ENCODE data around the gene FXYD4.

FXYD4 gene

GRCh38 chr10:43408710-43409384 lies 37.4 kb downstream of the FXYD4 start, which contains the start of gene HNRNPF:
Gene HNRNPF (minus strand): TSS chr10:43409186. CDS start chr10:43387884, 21,302 bp downstream.
- H3K27me3 ChIP-seq (ENCODE audit: insufficient read depth, poor library complexity, severe bottlenecking), result no peaks in the 10 kb centered on the region
- peak; percentile 95 to 96 for DNase-seq (ENCODE audit: low read depth in 1 of 2, low spot score in 1 of 2)
- H3K4me3 ChIP-seq (replicated peaks; ENCODE audit: insufficient read depth, low read length), result peak within 1 kb of the TSS; percentile 71
- TF ChIP-seq, protein P1, sequence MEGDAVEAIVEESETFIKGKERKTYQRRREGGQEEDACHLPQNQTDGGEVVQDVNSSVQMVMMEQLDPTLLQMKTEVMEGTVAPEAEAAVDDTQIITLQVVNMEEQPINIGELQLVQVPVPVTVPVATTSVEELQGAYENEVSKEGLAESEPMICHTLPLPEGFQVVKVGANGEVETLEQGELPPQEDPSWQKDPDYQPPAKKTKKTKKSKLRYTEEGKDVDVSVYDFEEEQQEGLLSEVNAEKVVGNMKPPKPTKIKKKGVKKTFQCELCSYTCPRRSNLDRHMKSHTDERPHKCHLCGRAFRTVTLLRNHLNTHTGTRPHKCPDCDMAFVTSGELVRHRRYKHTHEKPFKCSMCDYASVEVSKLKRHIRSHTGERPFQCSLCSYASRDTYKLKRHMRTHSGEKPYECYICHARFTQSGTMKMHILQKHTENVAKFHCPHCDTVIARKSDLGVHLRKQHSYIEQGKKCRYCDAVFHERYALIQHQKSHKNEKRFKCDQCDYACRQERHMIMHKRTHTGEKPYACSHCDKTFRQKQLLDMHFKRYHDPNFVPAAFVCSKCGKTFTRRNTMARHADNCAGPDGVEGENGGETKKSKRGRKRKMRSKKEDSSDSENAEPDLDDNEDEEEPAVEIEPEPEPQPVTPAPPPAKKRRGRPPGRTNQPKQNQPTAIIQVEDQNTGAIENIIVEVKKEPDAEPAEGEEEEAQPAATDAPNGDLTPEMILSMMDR (IDR thresholded peaks at IDR 0.05; ENCODE audit: insufficient read depth, low read length), result no peak
- TF ChIP-seq SPI1 (IDR thresholded peaks at IDR 0.05; ENCODE audit: borderline replicate concordance, low read depth) (no peak), REST (IDR thresholded peaks at IDR 0.05; ENCODE audit: insufficient replicate concordance, low read depth) (peak; percentile 72), GABPA (IDR thresholded peaks at IDR 0.05; ENCODE audit: low read depth) (peak; percentile 69), POLR2AphosphoS5 (IDR thresholded peaks at IDR 0.05; ENCODE audit: low read depth) (peak; percentile 81; the same call in 1 of the 2 replicates)
- H3K27ac ChIP-seq (replicated peaks), result peak within 1 kb of the TSS; percentile 99

GRCh38 chr10:43409385-43410109 lies 38.1 kb downstream of the FXYD4 start:
- TF ChIP-seq POLR2AphosphoS5 (IDR thresholded peaks at IDR 0.05; ENCODE audit: low read depth) (no peak; the same call in none of the 2 replicates), GABPA (IDR thresholded peaks at IDR 0.05; ENCODE audit: low read depth) (no peak), SPI1 (IDR thresholded peaks at IDR 0.05; ENCODE audit: borderline replicate concordance, low read depth) (no peak), REST (IDR thresholded peaks at IDR 0.05; ENCODE audit: insufficient replicate concordance, low read depth) (no peak)
- TF ChIP-seq, protein P1 (IDR thresholded peaks at IDR 0.05; ENCODE audit: insufficient read depth, low read length), result no peak
- Histone ChIP-seq H3K27ac (replicated peaks) (peak overlapping the region; percentile 99), H3K27me3 (ENCODE audit: insufficient read depth, poor library complexity, severe bottlenecking) (no peaks in the 10 kb centered on the region), H3K4me3 (replicated peaks; ENCODE audit: insufficient read depth, low read length) (peak overlapping the region; percentile 38)
- peak; percentile 27 to 67 for DNase-seq (ENCODE audit: low read depth in 1 of 2, low spot score in 1 of 2)

DNA sequence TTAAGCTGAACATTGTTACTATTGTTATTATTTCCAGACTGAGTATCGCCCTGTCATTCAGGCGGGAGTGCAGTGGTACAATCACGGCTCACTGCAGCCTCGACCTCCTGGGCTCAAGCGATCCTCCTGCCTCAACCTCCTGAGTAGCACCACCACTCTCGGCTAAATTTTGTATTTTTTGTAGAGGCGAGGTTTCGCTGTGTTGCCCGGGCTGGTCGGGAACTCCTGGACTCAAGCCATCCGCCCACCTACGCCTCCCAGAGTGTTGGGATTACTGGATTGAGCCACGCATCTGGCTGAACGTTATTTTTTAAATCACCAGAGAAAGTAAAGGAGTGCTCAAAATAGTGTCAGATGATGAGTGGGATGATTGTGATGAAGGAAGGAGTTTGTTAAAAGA lies 38.9 kb downstream of the FXYD4 start:
- Histone ChIP-seq H3K4me3 (replicated peaks; ENCODE audit: insufficient read depth, low read length) (no peak overlapping the region), H3K27ac (replicated peaks) (peak overlapping the region; percentile 99), H3K27me3 (ENCODE audit: insufficient read depth, poor library complexity, severe bottlenecking) (no peaks in the 10 kb centered on the region)
- no peak for DNase-seq (ENCODE audit: low read depth in 1 of 2, low spot score in 1 of 2)
- TF ChIP-seq POLR2AphosphoS5 (IDR thresholded peaks at IDR 0.05; ENCODE audit: low read depth) (no peak), REST (IDR thresholded peaks at IDR 0.05; ENCODE audit: insufficient replicate concordance, low read depth) (no peak), SPI1 (IDR thresholded peaks at IDR 0.05; ENCODE audit: borderline replicate concordance, low read depth) (no peak), GABPA (IDR thresholded peaks at IDR 0.05; ENCODE audit: low read depth) (no peak)
- TF ChIP-seq, protein P1 (IDR thresholded peaks at IDR 0.05; ENCODE audit: insufficient read depth, low read length), result no peak
